Transverse colon (tissue), 4 donors: Measurements from ENCODE around the gene KCNAB3. TPM values are rescaled to one million over a fixed set of nuclear protein-coding genes. Genes with fewer than 3 reads are reported as not detected.

Experiments
- DNase-seq: peaks from one replicate; pipeline ENCODE4 v3.0.0-alpha.2; 2019
- H3K27ac ChIP-seq, 4 donors: fragments of 200-600 bp; sonication (generic); 2 replicates each; pipeline ENCODE4 v1.5.1; 2016 to 2018; ENCODE audit warnings: inconsistent platforms in 4 of 4
- H3K27me3 ChIP-seq: fragments of 200-600 bp; sonication (generic); 2 replicates; pipeline ENCODE4 v1.5.1; 2017; ENCODE audit warnings: inconsistent platforms
- H3K36me3 ChIP-seq, 4 donors: fragments of 200-600 bp; sonication (generic); 2 replicates each; pipeline ENCODE4 v1.5.1; 2017 to 2019; ENCODE audit warnings: inconsistent platforms in 4 of 4
- H3K4me1 ChIP-seq, 4 donors: fragments of 200-600 bp; sonication (generic); 2 replicates each; pipeline ENCODE4 v1.5.1; 2017 to 2020; ENCODE audit warnings: inconsistent platforms in 4 of 4
- H3K4me3 ChIP-seq, 4 donors: fragments of 200-600 bp; sonication (generic); 1 replicate in 1 of 4; 2 replicates in 3 of 4; pipeline versions ENCODE4 v1.5.1 to v1.6.1; 2017 to 2019; ENCODE audit warnings: inconsistent platforms in 4 of 4
- H3K9me3 ChIP-seq, 2 donors: fragments of 200-600 bp; sonication (generic); 2 replicates each; pipeline ENCODE4 v1.5.1; 2017 to 2019; ENCODE audit warnings: inconsistent platforms in 2 of 2
- EP300 ChIP-seq: sonication (generic); formaldehyde crosslinking; IDR thresholded peaks from one replicate; pipeline ENCODE4 v1.6.1; 2017; ENCODE audit warnings: antibody characterized with exemption, low read depth
- POLR2A ChIP-seq: fragments of 450-650 bp; IDR thresholded peaks from one replicate; pipeline ENCODE4 v1.6.1; 2016; ENCODE audit warnings: antibody characterized with exemption, mild to moderate bottlenecking, moderate library complexity
- POLR2AphosphoS5 ChIP-seq, 3 donors: sonication (generic); formaldehyde crosslinking; IDR thresholded peaks; one replicate each; pipeline ENCODE4 v1.6.1; 2016; ENCODE audit warnings: antibody characterized with exemption in 3 of 3
- whole genome bisulfite sequencing, 2 donors: methylation state at CpG; one replicate each; pipeline ENCODE4 v1.1.5; 2018; ENCODE audit warnings: low coverage in 1 of 2; 5-methylcytosine and 5-hydroxymethylcytosine counted together
- in situ Hi-C, 4 donors: fragments of 200-750 bp; cut with MboI; loops; one replicate each; pipeline versions ENCODE4 v1.15.0 to v1.15.1; 2017; ENCODE audit warnings: low sequenced_read_pairs in 3 of 4, low pct_ligation_motif_present in 1 of 4, low pct_unique_long_range_greater_than_20kb in 1 of 4
- intact Hi-C: fragments of 100-400 bp; cut with DNase I; formaldehyde crosslinking; loops from one replicate; pipeline ENCODE4 v1.15.1; 2023; ENCODE audit warnings: low total_unique reads
- total RNA-seq, 4 donors: library from RNA; depleted of rRNA; stranded (reverse); fragments of >200 nt; gene quantifications; one replicate each; pipeline ENCODE4 v1.1.0, GENCODE V29; 2016
- TF ChIP-seq, protein P1 (sequence below), 5 experiments: fragments of 200-600 bp in 3 of 5; fragments of 450-650 bp in 2 of 5; sonication (generic) in 3 of 5; IDR thresholded peaks; 1 replicate in 2 of 5; 2 replicates in 3 of 5; pipeline ENCODE4 v1.5.1; 2016 to 2017; ENCODE audit warnings: antibody characterized with exemption in 5 of 5, inconsistent platforms in 3 of 5, mild to moderate bottlenecking in 2 of 5, moderate library complexity in 1 of 5

KCNAB3 gene
- total RNA-seq, 4 donors from 2014 or later: 0.40 to 1.6 (median 0.82) TPM; not detected in 1

DNA sequence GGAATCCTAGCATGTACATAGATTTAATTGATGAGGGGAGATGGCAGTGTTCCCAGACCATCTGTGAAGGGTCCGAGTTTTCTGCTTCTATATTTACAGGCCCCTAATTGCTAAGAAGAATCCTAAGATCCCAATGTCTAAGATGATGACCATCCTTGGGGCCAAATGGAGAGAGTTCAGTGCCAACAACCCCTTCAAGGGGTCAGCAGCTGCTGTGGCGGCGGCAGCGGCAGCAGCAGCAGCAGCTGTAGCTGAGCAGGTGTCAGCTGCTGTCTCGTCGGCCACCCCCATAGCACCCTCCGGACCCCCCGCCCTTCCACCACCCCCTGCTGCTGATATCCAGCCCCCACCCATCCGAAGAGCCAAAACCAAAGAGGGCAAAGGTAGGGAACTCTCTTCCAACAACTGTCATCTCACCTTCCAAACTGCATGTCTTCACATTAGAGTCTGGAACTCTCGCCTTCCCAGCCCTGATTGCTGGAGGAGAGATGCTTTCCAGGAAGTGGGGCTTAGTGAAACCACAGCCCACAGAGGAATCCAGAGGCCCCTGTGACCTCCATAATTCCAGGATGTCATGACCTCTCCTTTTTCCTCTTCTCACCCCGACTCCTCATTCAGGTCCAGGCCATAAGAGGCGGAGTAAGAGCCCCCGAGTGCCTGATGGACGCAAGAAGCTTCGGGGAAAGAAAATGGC, 36.3 kb downstream of the KCNAB3 start:
- H3K27ac ChIP-seq: no peak overlapping the region
- intact Hi-C loops (loop anchor here (5.0 kb wide), 1 partner anchor 36 kb away; the partner anchor contains the start of genes CYB5D1, NAA38 and TMEM88), in situ Hi-C loops (no loop called here)
- H3K36me3 ChIP-seq: peaks cover 0 to 34% (median 11%) of the 10 kb centered on the region in 4 donors
- WGBS, 2 donors: 88% methylated on average over 15 of the region's 15 CpGs; no CpG with 5 or more reads in 1 of the 2 donors
- H3K9me3 ChIP-seq: no peaks in the 10 kb centered on the region
- H3K4me1 ChIP-seq: peaks cover 18 to 19% (median 19%) of the 10 kb centered on the region in 4 donors
- TF ChIP-seq, protein P1, sequence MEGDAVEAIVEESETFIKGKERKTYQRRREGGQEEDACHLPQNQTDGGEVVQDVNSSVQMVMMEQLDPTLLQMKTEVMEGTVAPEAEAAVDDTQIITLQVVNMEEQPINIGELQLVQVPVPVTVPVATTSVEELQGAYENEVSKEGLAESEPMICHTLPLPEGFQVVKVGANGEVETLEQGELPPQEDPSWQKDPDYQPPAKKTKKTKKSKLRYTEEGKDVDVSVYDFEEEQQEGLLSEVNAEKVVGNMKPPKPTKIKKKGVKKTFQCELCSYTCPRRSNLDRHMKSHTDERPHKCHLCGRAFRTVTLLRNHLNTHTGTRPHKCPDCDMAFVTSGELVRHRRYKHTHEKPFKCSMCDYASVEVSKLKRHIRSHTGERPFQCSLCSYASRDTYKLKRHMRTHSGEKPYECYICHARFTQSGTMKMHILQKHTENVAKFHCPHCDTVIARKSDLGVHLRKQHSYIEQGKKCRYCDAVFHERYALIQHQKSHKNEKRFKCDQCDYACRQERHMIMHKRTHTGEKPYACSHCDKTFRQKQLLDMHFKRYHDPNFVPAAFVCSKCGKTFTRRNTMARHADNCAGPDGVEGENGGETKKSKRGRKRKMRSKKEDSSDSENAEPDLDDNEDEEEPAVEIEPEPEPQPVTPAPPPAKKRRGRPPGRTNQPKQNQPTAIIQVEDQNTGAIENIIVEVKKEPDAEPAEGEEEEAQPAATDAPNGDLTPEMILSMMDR (IDR thresholded peaks at IDR 0.05): no peak
- TF ChIP-seq EP300: no peak
- TF ChIP-seq POLR2A: no peak
- no peak for TF ChIP-seq POLR2AphosphoS5 (IDR thresholded peaks at IDR 0.05)
- DNase-seq: no peak
- no peak overlapping the region for H3K4me3 ChIP-seq
- no peaks in the 10 kb centered on the region for H3K27me3 ChIP-seq

DNA sequence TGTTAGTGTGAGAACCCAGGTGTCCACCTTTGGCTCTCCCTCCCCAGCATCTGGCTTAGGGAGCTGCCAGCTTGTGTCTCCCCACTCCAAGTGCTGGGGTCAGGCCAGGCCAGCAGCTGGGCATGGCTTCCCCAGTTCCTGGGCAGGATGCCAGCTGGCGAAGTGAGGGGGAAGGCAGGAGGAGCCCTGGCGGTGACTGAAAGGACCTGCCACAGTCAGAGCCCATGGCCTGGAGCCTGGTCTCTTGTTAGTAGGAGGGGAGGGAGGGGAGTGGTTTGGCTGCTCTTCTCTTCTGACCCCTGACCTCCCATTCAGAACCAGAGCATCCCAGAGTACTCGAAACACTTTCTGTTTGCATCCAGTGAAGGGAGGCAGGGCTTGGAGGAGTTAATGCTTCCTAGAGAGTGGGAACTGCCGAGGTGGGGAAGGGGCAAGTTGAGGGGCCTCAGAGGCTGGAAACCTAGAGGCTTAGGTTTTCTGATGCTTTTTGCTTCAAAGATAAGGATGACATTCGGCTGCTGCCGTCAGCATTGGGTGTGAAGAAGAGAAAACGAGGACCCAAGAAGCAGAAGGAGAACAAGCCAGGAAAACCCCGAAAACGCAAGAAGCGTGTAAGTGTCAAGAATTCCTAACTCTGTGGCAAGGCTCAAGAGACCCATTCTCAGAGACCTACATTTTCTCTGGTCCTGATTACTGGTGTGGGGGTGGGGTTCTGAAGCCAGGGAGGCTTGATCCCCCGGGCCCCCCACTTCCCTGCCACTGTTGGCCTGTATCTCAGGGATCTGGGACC, 40.3 kb downstream of the KCNAB3 start:
- Histone ChIP-seq H3K27ac (peak overlapping the region; percentile 93 to 99 (median 96)), H3K4me1 (peaks cover 31 to 45% (median 41%) of the 10 kb centered on the region in 4 donors), H3K36me3 (peaks cover 0 to 14% (median 4%) of the 10 kb centered on the region in 4 donors), H3K27me3 (no peaks in the 10 kb centered on the region), H3K9me3 (no peaks in the 10 kb centered on the region), H3K4me3 (no peak overlapping the region)
- DNase-seq: peak; percentile 96
- WGBS, 2 donors: 32 to 38% methylated on average over 6 to 10 of the region's 11 CpGs
- TF ChIP-seq, protein P1 (IDR thresholded peaks at IDR 0.05): peak; percentile 46 to 83 (median 50)
- peak; percentile 87 to 90 (median 88) for TF ChIP-seq POLR2AphosphoS5 (IDR thresholded peaks at IDR 0.05)
- no peak for TF ChIP-seq EP300
- TF ChIP-seq POLR2A: no peak
- in situ Hi-C loops (no loop called here), intact Hi-C loops (no loop called here)

DNA sequence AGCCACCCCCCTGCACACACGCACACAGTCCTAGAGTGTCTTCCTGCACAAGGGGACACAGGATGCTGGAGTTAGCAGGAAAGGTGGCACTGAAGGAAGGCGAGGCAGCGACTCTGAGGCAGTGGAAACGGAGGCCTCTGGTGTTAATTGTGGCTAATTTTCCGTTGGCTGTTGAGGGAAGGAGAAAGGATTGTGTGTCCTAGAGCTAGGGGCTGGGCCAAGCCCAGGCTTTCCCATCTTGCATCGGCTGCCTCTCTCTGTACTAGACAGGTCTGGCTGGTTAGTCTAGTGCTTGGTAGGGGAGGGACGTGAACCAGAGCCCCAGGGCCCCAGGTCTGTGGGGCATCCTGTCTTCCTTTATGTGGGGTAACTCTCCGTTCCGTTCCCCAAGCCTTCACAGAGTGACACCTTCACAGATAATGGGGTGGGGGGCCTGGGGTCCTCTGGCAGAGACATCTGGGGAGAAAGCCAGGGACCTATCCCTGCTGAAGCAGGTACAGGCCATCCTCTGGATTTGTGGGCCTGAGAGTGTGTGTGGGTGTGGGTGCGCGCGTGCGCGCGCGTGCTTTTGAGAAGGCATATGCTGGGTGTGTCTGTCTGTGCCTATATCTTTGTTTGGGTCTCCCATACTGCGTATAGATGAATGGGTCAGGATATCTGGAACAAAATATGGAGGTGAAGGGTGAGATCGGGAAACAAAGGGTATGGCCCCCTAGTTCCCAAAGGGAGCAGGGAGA, 41.3 kb downstream of the KCNAB3 start, which contains the start of gene CHD3:
CHD3 (plus strand) TSS at position 606 of the 737 bp plus-strand sequence. CDS start 212 bp downstream, outside the sequence.
- no peaks in the 10 kb centered on the region for H3K9me3 ChIP-seq
- WGBS, 2 donors: 14 to 29% methylated on average over 2 to 18 of the region's 18 CpGs
- no peak for TF ChIP-seq EP300
- TF ChIP-seq, protein P1 (IDR thresholded peaks at IDR 0.05): no peak
- no peak for TF ChIP-seq POLR2A
- no peak for TF ChIP-seq POLR2AphosphoS5 (IDR thresholded peaks at IDR 0.05)
- peak; percentile 45 for DNase-seq
- intact Hi-C loops (no loop called here), in situ Hi-C loops (no loop called here)
- H3K27me3 ChIP-seq: no peaks in the 10 kb centered on the region
- peaks cover 0 to 5% (median 0%) of the 10 kb centered on the region in 4 donors for H3K36me3 ChIP-seq
- peak within 1 kb of the TSS; percentile 93 to 99 (median 96) for H3K27ac ChIP-seq
- peak within 1 kb of the TSS; percentile 9 to 85 (median 80) for H3K4me3 ChIP-seq
- H3K4me1 ChIP-seq: peaks cover 35 to 54% (median 50%) of the 10 kb centered on the region in 4 donors
